B cell (primary cell): Measurements from ENCODE around the gene UBE2R2. TPM values are rescaled to one million over a fixed set of nuclear protein-coding genes. Genes with fewer than 3 reads are reported as not detected.
"Not testable (repeated sequence)": the region's sequence is repeated elsewhere in the genome, so short reads cannot be mapped to it uniquely, and the experiment has no call there.

Source experiments
- ATAC-seq: fragments of 200-7000 bp; cut with Tn5 transposase; one replicate; pipeline ENCODE4 v1.10.0; 2021; ENCODE audit warnings: low read depth, mild to moderate bottlenecking, moderate number of reproducible peaks, moderate library complexity
- CTCF ChIA-PET: fragments of 350-600 bp; sonication (Branson Sonifier 250); formaldehyde crosslinking; loops from one replicate; lab custom pipeline; 2021; ENCODE audit warnings: antibody characterized with exemption, inconsistent platforms; lab: Charles Lee
- POLR2A ChIA-PET: fragments of 350-600 bp; sonication (Branson Sonifier 250); formaldehyde crosslinking; loops from one replicate; lab custom pipeline; 2021; ENCODE audit warnings: antibody characterized with exemption; lab: Charles Lee
- DNase-seq: peaks from one replicate; pipeline ENCODE4 v3.0.0; 2013
- H2AFZ ChIP-seq: 2 replicates; pipeline ENCODE4 v1.6.1; 2012; ENCODE audit warnings: mild to moderate bottlenecking, low read depth, low read length; ENCODE audit not compliant: insufficient read depth, poor library complexity, severe bottlenecking
- H3K27ac ChIP-seq, 2 donors: 1 replicate in 1 of 2; 2 replicates in 1 of 2; pipeline ENCODE4 v1.5.1; 2012 to 2013; ENCODE audit warnings: low read length in 2 of 2, mild to moderate bottlenecking in 2 of 2, moderate library complexity in 1 of 2
- H3K27me3 ChIP-seq, 4 experiments: fragments of 200-600 bp in 1 of 4; sonication (generic) in 1 of 4; replicated peaks in 1 of 4; 1 replicate in 2 of 4; 2 replicates in 2 of 4; pipeline versions ENCODE4 v1.6.1 to v1.7.0; 2013 to 2016; ENCODE audit warnings: low read length in 3 of 4, mild to moderate bottlenecking in 2 of 4, mixed read lengths in 1 of 4, moderate library complexity in 1 of 4; ENCODE audit not compliant: insufficient read depth in 4 of 4, control insufficient read depth in 3 of 4; ENCODE audit errors: control extremely low read depth in 1 of 4
- H3K36me3 ChIP-seq, 2 experiments: replicated peaks in 1 of 2; 1 replicate in 1 of 2; 2 replicates in 1 of 2; pipeline versions ENCODE4 v1.6.1 to v1.7.1; 2013; ENCODE audit warnings: low read length in 1 of 2; ENCODE audit not compliant: insufficient read depth in 2 of 2, control insufficient read depth in 1 of 2; ENCODE audit errors: control extremely low read depth in 1 of 2, extremely low read depth in 1 of 2
- H3K4me1 ChIP-seq, 2 donors: fragments of 200-600 bp in 1 of 2; sonication (generic) in 1 of 2; 1 replicate in 1 of 2; 2 replicates in 1 of 2; pipeline versions ENCODE4 v1.5.1 to v1.6.1; 2013 to 2017; ENCODE audit warnings: low read length in 2 of 2; ENCODE audit not compliant: control insufficient read depth in 2 of 2, insufficient read depth in 2 of 2
- H3K4me2 ChIP-seq: replicated peaks from 2 replicates; pipeline ENCODE3; 2012; ENCODE audit warnings: mild to moderate bottlenecking, low read depth, low read length; ENCODE audit not compliant: poor library complexity, severe bottlenecking
- H3K4me3 ChIP-seq, 5 experiments: fragments of 200-600 bp in 1 of 5; sonication (generic) in 1 of 5; 1 replicate in 3 of 5; 2 replicates in 2 of 5; pipeline versions ENCODE4 v1.5.1 to v1.7.0; 2011 to 2016; ENCODE audit warnings: low read length in 4 of 5, mild to moderate bottlenecking in 4 of 5, low read depth in 2 of 5, control low read depth in 1 of 5, moderate library complexity in 1 of 5; ENCODE audit not compliant: insufficient read depth in 1 of 5; ENCODE audit errors: control extremely low read depth in 1 of 5, extremely low read depth in 1 of 5
- H3K79me2 ChIP-seq: fragments of 200-600 bp; sonication (generic); one replicate; pipeline ENCODE4 v1.6.0; 2016; ENCODE audit warnings: low read length; ENCODE audit not compliant: control insufficient read depth, insufficient read depth
- H3K9ac ChIP-seq: fragments of 200-600 bp; sonication (generic); 2 replicates; pipeline ENCODE4 v1.6.1; 2017; ENCODE audit warnings: mild to moderate bottlenecking, low read length, moderate library complexity
- H3K9me3 ChIP-seq, 3 donors: one replicate each; pipeline versions ENCODE4 v1.6.1 to v1.7.1; 2013; ENCODE audit warnings: low read length in 2 of 3; ENCODE audit not compliant: control insufficient read depth in 2 of 3, insufficient read depth in 1 of 3; ENCODE audit errors: control extremely low read depth in 1 of 3
- H4K20me1 ChIP-seq: 2 replicates; pipeline ENCODE4 v1.6.0; 2012; ENCODE audit warnings: mild to moderate bottlenecking, low read length; ENCODE audit not compliant: insufficient read depth, control insufficient read depth, poor library complexity, severe bottlenecking
- H3K27ac Mint-ChIP-seq: one replicate; pipeline ENCODE4 v1.8.0; 2021; ENCODE audit warnings: mixed read lengths
- H3K27me3 Mint-ChIP-seq: one replicate; pipeline ENCODE4 v1.8.0; 2021; ENCODE audit warnings: mixed read lengths
- H3K4me1 Mint-ChIP-seq: one replicate; pipeline ENCODE4 v1.8.0; 2021; ENCODE audit warnings: mixed read lengths
- H3K4me3 Mint-ChIP-seq: one replicate; pipeline ENCODE4 v1.8.0; 2021; ENCODE audit warnings: mixed read lengths
- H3K9me3 Mint-ChIP-seq: one replicate; pipeline ENCODE4 v1.8.0; 2022; ENCODE audit warnings: mixed read lengths; ENCODE audit not compliant: insufficient read depth
- EZH2 ChIP-seq: IDR thresholded peaks from 2 replicates; pipeline ENCODE4 v1.6.1; 2012; ENCODE audit warnings: borderline replicate concordance, low read depth, mild to moderate bottlenecking, moderate library complexity, low read length; ENCODE audit not compliant: insufficient read depth, poor library complexity, severe bottlenecking
- WGBS: methylation state at CpG from one replicate; pipeline ENCODE4 v1.1.5; 2013; ENCODE audit warnings: missing lambda C conversion rate; ENCODE audit not compliant: insufficient coverage; 5-methylcytosine and 5-hydroxymethylcytosine counted together
- intact Hi-C: fragments of 100-400 bp; cut with micrococcal nuclease; formaldehyde crosslinking; loops from one replicate; pipeline ENCODE4 v1.10.0; 2022
- polyA plus RNA-seq: library from polyadenylated mRNA; depleted of rRNA; stranded (reverse); fragments of >200 nt; gene quantifications from 2 replicates; pipeline ENCODE4 v1.2.3, GENCODE V29; 2012
- total RNA-seq, 2 donors: library from RNA; stranded (reverse); fragments of 120-200 nt in 1 of 2; gene quantifications; 1 replicate in 1 of 2; 2 replicates in 1 of 2; pipeline versions ENCODE4 v1.2.3 to v1.2.4, GENCODE V29; 2013 to 2022
- TF ChIP-seq, protein P1 (sequence below): fragments of 200-600 bp; IDR thresholded peaks from one replicate; pipeline ENCODE4 v1.8.0; 2022; ENCODE audit warnings: antibody characterized with exemption, mild to moderate bottlenecking

The UBE2R2 gene
- total and polyA plus RNA-seq, 2 donors (not counting 1 experiment from before 2014, with no cell fraction given) = 18.9 to 48.8 TPM

DNA sequence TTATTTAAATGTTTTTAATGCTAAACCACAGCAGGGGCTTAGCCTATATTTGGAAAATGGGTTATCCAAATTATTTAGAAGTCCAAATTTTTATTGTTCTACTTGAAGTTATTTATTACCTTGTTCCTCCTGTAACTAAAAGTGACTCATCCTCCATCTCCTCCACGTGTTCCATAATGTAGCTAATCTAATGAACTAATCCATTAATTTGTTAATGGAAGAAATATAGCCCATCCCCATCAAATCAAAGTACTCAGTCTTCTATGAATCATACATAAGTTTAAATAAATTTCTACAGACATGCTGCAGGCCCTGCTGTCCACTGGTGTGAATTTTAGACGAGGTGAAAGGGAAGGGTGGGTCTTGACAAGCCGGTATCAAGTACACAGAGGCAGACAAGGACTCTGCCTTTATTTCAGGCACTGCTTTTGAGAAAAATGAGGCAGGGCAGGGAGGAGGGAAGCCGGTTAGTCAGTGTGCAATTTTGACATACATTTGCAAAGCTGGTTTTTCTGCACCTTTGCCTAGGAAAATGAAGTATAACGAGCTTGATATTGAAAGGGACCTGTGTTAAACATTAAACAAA, 42.8 kb upstream of the UBE2R2 start:
- POLR2A ChIA-PET, H3K79me2 ChIP-seq, intact Hi-C loops, H3K4me3 ChIP-seq, H3K27ac Mint-ChIP-seq, H4K20me1 ChIP-seq, H3K4me1 ChIP-seq, H3K9me3 Mint-ChIP-seq, H3K4me1 Mint-ChIP-seq, CTCF ChIA-PET, H2AFZ ChIP-seq, H3K36me3 ChIP-seq, H3K9ac ChIP-seq, DNase-seq, H3K27me3 ChIP-seq, H3K9me3 ChIP-seq, ATAC-seq, H3K4me3 Mint-ChIP-seq, H3K27ac ChIP-seq, H3K4me2 ChIP-seq: not testable (repeated sequence)
- WGBS = 97% methylated on average over 3 of the region's 5 CpGs
- H3K27me3 Mint-ChIP-seq = peaks cover 18% of the 10 kb centered on the region

DNA sequence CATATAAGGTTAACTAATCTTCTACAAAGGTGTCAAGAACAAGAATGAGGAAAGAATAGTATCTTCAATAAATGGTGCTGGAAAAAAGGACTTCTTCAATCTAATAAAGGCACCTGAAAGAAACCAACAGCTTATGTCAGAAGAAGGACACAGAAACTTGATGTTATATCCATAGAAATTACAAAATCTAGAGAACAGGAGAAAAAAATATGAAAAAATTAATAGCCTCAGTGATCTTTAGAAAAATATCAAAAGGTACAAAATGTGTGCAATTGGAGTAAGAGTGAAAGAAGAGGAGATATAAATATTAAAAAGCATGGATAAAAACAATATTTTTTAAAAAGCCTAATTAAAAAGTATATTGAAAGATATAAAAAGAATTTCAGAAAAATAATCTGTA, 40.4 kb upstream of the UBE2R2 start:
- H3K4me1 ChIP-seq = peaks cover 0 to 3% of the 10 kb centered on the region in 2 donors
- H3K4me3 ChIP-seq = no peak overlapping the region
- no peak overlapping the region for H3K4me3 Mint-ChIP-seq
- no peak for TF ChIP-seq EZH2
- TF ChIP-seq, protein P1, sequence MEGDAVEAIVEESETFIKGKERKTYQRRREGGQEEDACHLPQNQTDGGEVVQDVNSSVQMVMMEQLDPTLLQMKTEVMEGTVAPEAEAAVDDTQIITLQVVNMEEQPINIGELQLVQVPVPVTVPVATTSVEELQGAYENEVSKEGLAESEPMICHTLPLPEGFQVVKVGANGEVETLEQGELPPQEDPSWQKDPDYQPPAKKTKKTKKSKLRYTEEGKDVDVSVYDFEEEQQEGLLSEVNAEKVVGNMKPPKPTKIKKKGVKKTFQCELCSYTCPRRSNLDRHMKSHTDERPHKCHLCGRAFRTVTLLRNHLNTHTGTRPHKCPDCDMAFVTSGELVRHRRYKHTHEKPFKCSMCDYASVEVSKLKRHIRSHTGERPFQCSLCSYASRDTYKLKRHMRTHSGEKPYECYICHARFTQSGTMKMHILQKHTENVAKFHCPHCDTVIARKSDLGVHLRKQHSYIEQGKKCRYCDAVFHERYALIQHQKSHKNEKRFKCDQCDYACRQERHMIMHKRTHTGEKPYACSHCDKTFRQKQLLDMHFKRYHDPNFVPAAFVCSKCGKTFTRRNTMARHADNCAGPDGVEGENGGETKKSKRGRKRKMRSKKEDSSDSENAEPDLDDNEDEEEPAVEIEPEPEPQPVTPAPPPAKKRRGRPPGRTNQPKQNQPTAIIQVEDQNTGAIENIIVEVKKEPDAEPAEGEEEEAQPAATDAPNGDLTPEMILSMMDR = no peak
- no peak overlapping the region for H3K4me2 ChIP-seq
- H3K27me3 ChIP-seq = no peaks in the 10 kb centered on the region
- peaks cover 14% of the 10 kb centered on the region for H3K27me3 Mint-ChIP-seq
- no peak overlapping the region for H2AFZ ChIP-seq
- H3K9me3 ChIP-seq = no peaks in the 10 kb centered on the region
- H3K4me1 Mint-ChIP-seq = peaks cover 5% of the 10 kb centered on the region
- ChIA-PET POLR2A (no interaction called here), CTCF (interaction anchor here (1.4 to 1.7 kb wide), 2 partner anchors 72 to 153 kb away, joined by 4 to 6 read pairs; no protein-coding TSS in a partner anchor)
- H3K9me3 Mint-ChIP-seq = no peaks in the 10 kb centered on the region
- no peaks in the 10 kb centered on the region for H3K79me2 ChIP-seq
- no peaks in the 10 kb centered on the region for H4K20me1 ChIP-seq
- intact Hi-C loops = no loop called here
- ATAC-seq (no peak), DNase-seq (no peak)
- H3K9ac ChIP-seq = no peak overlapping the region
- H3K27ac ChIP-seq = no peak overlapping the region
- H3K27ac Mint-ChIP-seq = no peak overlapping the region
- H3K36me3 ChIP-seq = no peaks in the 10 kb centered on the region
